Neural crest cell (in vitro differentiated cells): Measurements from ENCODE around the gene SDK1. TPM values are rescaled to one million over a fixed set of nuclear protein-coding genes. Genes with fewer than 3 reads are reported as not detected.

ENCODE experiments used
- DNase-seq: peaks from one replicate; pipeline ENCODE4 v3.0.0; 2021; ENCODE audit warnings: low read depth, mixed read lengths, low spot score
- H3K27ac Mint-ChIP-seq: one replicate; pipeline ENCODE4 v1.8.0; 2021; ENCODE audit warnings: mild to moderate bottlenecking, mixed read lengths; ENCODE audit not compliant: unreplicated experiment
- H3K27me3 Mint-ChIP-seq: 2 replicates; pipeline ENCODE4 v1.8.0; 2021; ENCODE audit warnings: low read depth, mild to moderate bottlenecking, mixed read lengths
- H3K36me3 Mint-ChIP-seq: 2 replicates; pipeline ENCODE4 v1.8.0; 2021; ENCODE audit warnings: low read depth, mild to moderate bottlenecking, mixed read lengths
- H3K4me1 Mint-ChIP-seq: 2 replicates; pipeline ENCODE4 v1.8.0; 2021; ENCODE audit warnings: mixed read lengths
- H3K4me3 Mint-ChIP-seq: one replicate; pipeline ENCODE4 v1.8.0; 2021; ENCODE audit warnings: mild to moderate bottlenecking, mixed read lengths
- H3K9me3 Mint-ChIP-seq: 2 replicates; pipeline ENCODE4 v1.8.0; 2021; ENCODE audit warnings: mixed read lengths
- total RNA-seq: library from RNA; stranded (reverse); gene quantifications from 2 replicates; pipeline ENCODE4 v1.2.1, GENCODE V29; 2021
- TF ChIP-seq, protein P1 (sequence below): fragments of 200-600 bp; sonication (generic); conservative IDR thresholded peaks from 2 replicates; pipeline ENCODE4 v1.5.0; 2021; ENCODE audit warnings: antibody characterized with exemption, mild to moderate bottlenecking

Gene SDK1
- total RNA-seq, 1 donor from 2014 or later: 11.6 TPM

DNA sequence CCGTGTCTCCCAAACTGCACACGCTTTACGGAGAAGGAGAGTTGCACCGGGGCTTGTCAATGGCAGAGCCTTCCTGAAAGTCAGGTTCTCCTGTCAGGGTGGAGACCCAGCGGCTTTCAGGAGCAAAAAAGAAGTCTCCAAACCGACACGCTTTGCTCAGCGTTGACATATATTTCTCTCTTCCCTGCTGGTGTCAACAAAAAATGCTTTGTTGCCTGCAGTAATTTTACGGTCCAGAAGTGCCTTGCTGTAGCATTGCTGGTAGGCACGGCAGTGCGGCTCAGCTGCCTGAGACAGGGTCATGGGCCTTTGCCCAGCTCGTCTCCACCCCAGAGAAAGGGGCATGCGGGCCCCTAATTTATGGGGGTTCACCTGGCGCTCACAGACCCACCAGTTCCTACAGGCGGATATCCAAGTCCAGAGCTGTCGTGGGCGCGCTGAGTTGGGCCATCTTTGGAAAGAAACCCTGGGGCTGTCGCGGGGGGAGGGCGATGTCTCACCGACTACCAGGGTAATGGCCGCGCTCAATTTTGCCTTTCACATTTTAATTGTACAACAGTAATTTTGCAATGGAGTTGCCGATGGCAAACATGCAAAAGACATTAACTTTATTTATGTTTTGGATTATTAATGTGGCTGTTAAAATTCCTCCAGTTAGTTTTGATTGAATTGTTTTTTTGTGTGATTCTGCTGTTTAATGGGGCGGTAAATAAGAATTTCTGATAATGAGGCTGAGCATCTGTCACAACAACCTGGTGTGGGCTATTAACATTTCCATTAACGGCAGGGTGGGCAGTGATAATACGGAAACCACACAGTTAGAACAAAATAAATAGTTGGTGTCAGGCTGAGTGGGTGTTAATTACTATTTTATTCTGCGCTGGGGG lies 902.8 kb downstream of the SDK1 start:
- Mint-ChIP-seq H3K27ac (no peak overlapping the region), H3K4me1 (peaks cover 31% of the 10 kb centered on the region), H3K4me3 (no peak overlapping the region), H3K9me3 (no peaks in the 10 kb centered on the region), H3K27me3 (no peaks in the 10 kb centered on the region), H3K36me3 (no peaks in the 10 kb centered on the region)
- TF ChIP-seq, protein P1, sequence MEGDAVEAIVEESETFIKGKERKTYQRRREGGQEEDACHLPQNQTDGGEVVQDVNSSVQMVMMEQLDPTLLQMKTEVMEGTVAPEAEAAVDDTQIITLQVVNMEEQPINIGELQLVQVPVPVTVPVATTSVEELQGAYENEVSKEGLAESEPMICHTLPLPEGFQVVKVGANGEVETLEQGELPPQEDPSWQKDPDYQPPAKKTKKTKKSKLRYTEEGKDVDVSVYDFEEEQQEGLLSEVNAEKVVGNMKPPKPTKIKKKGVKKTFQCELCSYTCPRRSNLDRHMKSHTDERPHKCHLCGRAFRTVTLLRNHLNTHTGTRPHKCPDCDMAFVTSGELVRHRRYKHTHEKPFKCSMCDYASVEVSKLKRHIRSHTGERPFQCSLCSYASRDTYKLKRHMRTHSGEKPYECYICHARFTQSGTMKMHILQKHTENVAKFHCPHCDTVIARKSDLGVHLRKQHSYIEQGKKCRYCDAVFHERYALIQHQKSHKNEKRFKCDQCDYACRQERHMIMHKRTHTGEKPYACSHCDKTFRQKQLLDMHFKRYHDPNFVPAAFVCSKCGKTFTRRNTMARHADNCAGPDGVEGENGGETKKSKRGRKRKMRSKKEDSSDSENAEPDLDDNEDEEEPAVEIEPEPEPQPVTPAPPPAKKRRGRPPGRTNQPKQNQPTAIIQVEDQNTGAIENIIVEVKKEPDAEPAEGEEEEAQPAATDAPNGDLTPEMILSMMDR: no peak
- DNase-seq: no peak

DNA sequence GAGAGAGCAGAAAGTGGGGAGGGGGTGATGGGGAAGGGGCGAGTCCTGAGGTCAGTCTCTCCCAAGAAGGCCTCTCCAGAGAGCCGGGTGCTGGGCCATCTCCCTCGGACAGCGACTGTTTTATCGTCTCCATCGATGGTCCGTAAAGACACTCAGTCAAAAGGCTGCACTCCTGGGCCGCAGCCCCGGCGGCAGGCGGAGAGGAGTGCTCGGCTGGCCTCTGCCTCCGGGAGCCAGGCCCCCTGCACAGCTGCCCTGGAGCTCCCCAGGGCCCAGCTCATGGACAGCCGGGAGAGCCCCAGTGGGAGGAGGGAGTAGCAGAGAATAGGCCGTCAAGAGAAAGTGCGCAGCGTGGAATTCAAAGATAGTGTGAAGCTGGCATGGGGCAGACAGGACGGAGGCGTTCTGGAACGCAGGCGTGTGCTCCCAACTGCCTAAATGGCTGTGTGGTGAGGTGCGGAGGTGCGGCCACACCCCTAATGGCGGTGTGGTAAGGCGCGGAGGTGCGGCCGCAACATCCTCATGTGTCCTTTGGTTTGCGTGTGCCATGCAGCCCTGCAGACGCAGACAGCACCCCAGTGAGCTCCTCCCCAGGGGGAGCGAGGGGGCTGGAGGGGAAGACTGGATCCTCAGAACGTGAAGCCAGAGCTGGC lies 903.6 kb downstream of the SDK1 start:
- H3K36me3 Mint-ChIP-seq: no peaks in the 10 kb centered on the region
- DNase-seq: no peak
- no peaks in the 10 kb centered on the region for H3K27me3 Mint-ChIP-seq
- peaks cover 31% of the 10 kb centered on the region for H3K4me1 Mint-ChIP-seq
- no peaks in the 10 kb centered on the region for H3K9me3 Mint-ChIP-seq
- H3K27ac Mint-ChIP-seq: no peak overlapping the region
- H3K4me3 Mint-ChIP-seq: peak overlapping the region; percentile 66
- TF ChIP-seq, protein P1: no peak

DNA sequence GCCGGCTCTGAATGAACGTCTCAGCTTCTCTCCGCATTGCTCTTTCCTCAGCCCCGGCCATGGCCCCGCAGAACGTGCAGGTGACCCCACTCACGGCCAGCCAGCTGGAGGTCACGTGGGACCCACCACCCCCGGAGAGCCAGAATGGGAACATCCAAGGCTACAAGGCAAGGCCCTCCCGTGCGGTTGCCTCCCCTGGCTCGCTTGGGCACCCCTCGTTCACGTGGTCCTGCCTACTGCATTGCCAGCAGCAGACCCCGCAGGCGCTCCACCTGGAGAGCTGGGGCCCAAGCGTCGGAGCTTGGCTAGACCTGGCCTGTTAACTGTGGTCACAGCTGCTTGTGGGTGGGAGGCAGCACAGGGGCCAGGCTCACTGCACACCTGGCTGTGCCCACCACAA lies 904.8 kb downstream of the SDK1 start:
- Mint-ChIP-seq H3K36me3 (peaks cover 2% of the 10 kb centered on the region), H3K27me3 (no peaks in the 10 kb centered on the region), H3K9me3 (no peaks in the 10 kb centered on the region), H3K27ac (no peak overlapping the region), H3K4me3 (no peak overlapping the region), H3K4me1 (peaks cover 31% of the 10 kb centered on the region)
- DNase-seq: no peak
- TF ChIP-seq, protein P1: no peak

DNA sequence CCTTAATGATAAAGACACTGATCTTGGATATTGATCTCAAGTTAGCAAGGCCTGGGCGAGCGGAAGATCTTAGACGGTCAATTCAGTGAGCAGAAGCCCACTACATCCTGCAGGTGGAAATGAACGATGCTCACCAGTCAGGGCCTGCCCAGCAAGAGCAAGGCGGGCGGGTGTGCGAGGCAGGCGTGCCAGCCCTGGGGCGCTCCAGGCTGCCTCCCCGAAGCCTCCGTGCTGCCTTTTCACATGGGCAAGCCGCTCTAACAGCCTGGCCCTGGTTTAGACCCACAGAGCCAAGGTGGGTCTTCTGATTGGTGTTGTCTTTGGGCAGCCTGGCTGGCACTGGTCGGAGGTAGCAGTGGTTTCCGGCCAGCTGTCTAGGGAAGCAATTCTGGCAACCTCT lies 906.0 kb downstream of the SDK1 start:
- TF ChIP-seq, protein P1: no peak
- Mint-ChIP-seq H3K4me1 (peaks cover 28% of the 10 kb centered on the region), H3K27me3 (no peaks in the 10 kb centered on the region), H3K9me3 (no peaks in the 10 kb centered on the region), H3K36me3 (peaks cover 5% of the 10 kb centered on the region), H3K27ac (no peak overlapping the region), H3K4me3 (no peak overlapping the region)
- no peak for DNase-seq

DNA sequence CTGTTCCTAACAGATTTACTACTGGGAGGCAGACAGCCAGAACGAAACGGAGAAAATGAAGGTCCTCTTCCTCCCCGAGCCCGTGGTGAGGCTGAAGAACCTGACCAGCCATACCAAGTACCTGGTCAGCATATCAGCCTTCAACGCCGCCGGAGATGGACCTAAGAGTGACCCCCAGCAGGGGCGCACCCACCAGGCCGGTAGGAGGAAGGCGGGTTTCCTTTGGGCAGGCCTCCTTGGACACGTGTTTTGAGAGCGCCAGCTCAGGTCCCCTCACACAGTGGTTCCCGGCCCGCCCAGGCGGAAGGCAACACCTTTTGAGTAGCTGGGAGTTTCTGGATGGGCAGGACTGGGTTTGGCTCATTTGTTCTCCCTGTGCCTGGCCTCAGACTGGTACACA lies 907.0 kb downstream of the SDK1 start:
- peaks cover 19% of the 10 kb centered on the region for H3K4me1 Mint-ChIP-seq
- TF ChIP-seq, protein P1: no peak
- no peak for DNase-seq
- no peak overlapping the region for H3K4me3 Mint-ChIP-seq
- H3K27me3 Mint-ChIP-seq: no peaks in the 10 kb centered on the region
- no peaks in the 10 kb centered on the region for H3K9me3 Mint-ChIP-seq
- peak overlapping the region; percentile 81 for H3K27ac Mint-ChIP-seq
- peaks cover 5% of the 10 kb centered on the region for H3K36me3 Mint-ChIP-seq
